GM18520 (cell line): ENCODE results near the gene RELL2.
A peak's percentile ranks its signal among the peaks of the same experiment; 100 is the strongest.
"Not testable (repeated sequence)": the region's sequence is repeated elsewhere in the genome, so short reads cannot be mapped to it uniquely, and the experiment has no call there.

ENCODE experiments used
- ATAC-seq: cut with Tn5 transposase; IDR thresholded peaks from one replicate; pipeline ENCODE4 v1.9.1; 2021; ENCODE audit not compliant: unreplicated experiment

Gene RELL2

GRCh38 chr5:141636413-141637122 lies at the start of gene RELL2, which contains the start of gene HDAC3:
TSS of gene RELL2 (plus strand) at chr5:141636997. CDS start at chr5:141638226, 1,229 bp downstream.
TSS of gene HDAC3 (minus strand) at chr5:141636849. CDS start at chr5:141636790, 59 bp downstream.
- peak; percentile 56 for ATAC-seq

GRCh38 chr5:141590127-141590526 lies 46.7 kb upstream of the RELL2 start:
- ATAC-seq, result no peak

GRCh38 chr5:141596867-141597266 lies 39.9 kb upstream of the RELL2 start:
- no peak for ATAC-seq

GRCh38 chr5:141597394-141597793 lies 39.4 kb upstream of the RELL2 start:
- ATAC-seq, result no peak

- no peak for ATAC-seq
Observed at GRCh38 chr5:141597814-141598213, 39.0 kb upstream of the RELL2 start.

GRCh38 chr5:141598391-141599345 lies 38.1 kb upstream of the RELL2 start:
- no peak for ATAC-seq

- ATAC-seq, result no peak
Observed at GRCh38 chr5:141602606-141603005, 34.2 kb upstream of the RELL2 start.

GRCh38 chr5:141603923-141604717 lies 32.7 kb upstream of the RELL2 start:
- no peak for ATAC-seq

GRCh38 chr5:141605523-141606277 lies 31.1 kb upstream of the RELL2 start:
- peak; percentile 96 for ATAC-seq

- ATAC-seq, result no peak
Observed at GRCh38 chr5:141608046-141608445, 28.8 kb upstream of the RELL2 start.

GRCh38 chr5:141608557-141608956 lies 28.2 kb upstream of the RELL2 start:
- no peak for ATAC-seq

- ATAC-seq, result no peak
Observed at GRCh38 chr5:141609044-141609443, 27.8 kb upstream of the RELL2 start.

- ATAC-seq, result not testable (repeated sequence)
Observed at GRCh38 chr5:141609921-141610320, 26.9 kb upstream of the RELL2 start.

GRCh38 chr5:141611289-141611688 lies 25.5 kb upstream of the RELL2 start:
- no peak for ATAC-seq

- no peak for ATAC-seq
Observed at GRCh38 chr5:141613344-141613743, 23.5 kb upstream of the RELL2 start.

GRCh38 chr5:141615991-141616720 lies 20.6 kb upstream of the RELL2 start:
- no peak for ATAC-seq

- no peak for ATAC-seq
Observed at GRCh38 chr5:141617128-141617527, 19.7 kb upstream of the RELL2 start.

- ATAC-seq, result no peak
Observed at GRCh38 chr5:141617682-141618029, 19.1 kb upstream of the RELL2 start.

- ATAC-seq, result peak; percentile 9
Observed at GRCh38 chr5:141618030-141618803, 18.6 kb upstream of the RELL2 start.
